Measurements from ENCODE around the gene ACIN1. TPM values are rescaled to one million over a fixed set of nuclear protein-coding genes. Genes with fewer than 3 reads are reported as not detected.

ACIN1 gene
- total RNA-seq, 2 donors from 2014 or later: 53.9 to 55.3 TPM

GRCh38 chr14:23140371-23140770, 45.4 kb upstream of the ACIN1 start:
- Histone ChIP-seq H3K27ac (no peak overlapping the region), H3K4me3 (no peak overlapping the region), H3K36me3 (peaks cover 18% of the 10 kb centered on the region), H3K4me1 (peaks cover 0 to 44% of the 10 kb centered on the region in 2 donors), H3K27me3 (no peaks in the 10 kb centered on the region), H3K9me3 (no peaks in the 10 kb centered on the region)
- no peak for TF ChIP-seq CTCF (IDR thresholded peaks at IDR 0.05)
- no peak for DNase-seq (ENCODE audit: low spot score)

- Histone ChIP-seq H3K4me3 (no peak overlapping the region), H3K4me1 (peaks cover 0 to 44% of the 10 kb centered on the region in 2 donors), H3K27me3 (no peaks in the 10 kb centered on the region), H3K27ac (no peak overlapping the region), H3K9me3 (no peaks in the 10 kb centered on the region), H3K36me3 (peaks cover 18% of the 10 kb centered on the region)
- no peak for TF ChIP-seq CTCF (IDR thresholded peaks at IDR 0.05)
- no peak for DNase-seq (ENCODE audit: low spot score)
These were observed 44.9 kb upstream of the ACIN1 start for GRCh38 chr14:23139874-23140273.

GRCh38 chr14:23137813-23138535, 43.0 kb upstream of the ACIN1 start:
- Histone ChIP-seq H3K27me3 (no peaks in the 10 kb centered on the region), H3K9me3 (no peaks in the 10 kb centered on the region), H3K4me3 (no peak overlapping the region), H3K36me3 (peaks cover 18% of the 10 kb centered on the region), H3K4me1 (peaks cover 0 to 39% of the 10 kb centered on the region in 2 donors), H3K27ac (peak overlapping the region; percentile 48 to 68)
- no peak for DNase-seq (ENCODE audit: low spot score)
- TF ChIP-seq CTCF (IDR thresholded peaks at IDR 0.05): no peak

- no peak for TF ChIP-seq CTCF (IDR thresholded peaks at IDR 0.05)
- no peak for DNase-seq (ENCODE audit: low spot score)
- Histone ChIP-seq H3K27ac (peak overlapping the region; percentile 48 to 68), H3K4me1 (peaks cover 0 to 32% of the 10 kb centered on the region in 2 donors), H3K9me3 (no peaks in the 10 kb centered on the region), H3K27me3 (no peaks in the 10 kb centered on the region), H3K4me3 (no peak overlapping the region), H3K36me3 (peaks cover 18% of the 10 kb centered on the region)
These were observed 42.4 kb upstream of the ACIN1 start for GRCh38 chr14:23137192-23137812.

GRCh38 chr14:23136566-23137133, 41.7 kb upstream of the ACIN1 start:
- Histone ChIP-seq H3K27me3 (no peaks in the 10 kb centered on the region), H3K9me3 (no peaks in the 10 kb centered on the region), H3K4me1 (peaks cover 0 to 26% of the 10 kb centered on the region in 2 donors), H3K36me3 (peaks cover 18% of the 10 kb centered on the region), H3K27ac (peak overlapping the region; percentile 48 to 68), H3K4me3 (no peak overlapping the region)
- no peak for TF ChIP-seq CTCF (IDR thresholded peaks at IDR 0.05)
- no peak for DNase-seq (ENCODE audit: low spot score)

Measured in right atrium auricular region (tissue), 2 donors.